ENCODE data around the gene CNTN5. TPM values are rescaled to one million over a fixed set of nuclear protein-coding genes. Genes with fewer than 3 reads are reported as not detected.

Gene CNTN5
- polyA plus RNA-seq, 10 donors: 1.7 to 5.6 (median 3.6) TPM

- peak in 1 of 3 donors; percentile 3 for DNase-seq
Measured at GRCh38 chr11:99505831-99506230, 485.1 kb downstream of the CNTN5 start.

GRCh38 chr11:99509863-99510262, 489.1 kb downstream of the CNTN5 start:
- no peak for DNase-seq

- no peak for DNase-seq
Measured at GRCh38 chr11:99513368-99513767, 492.6 kb downstream of the CNTN5 start.

GRCh38 chr11:99519095-99519494, 498.3 kb downstream of the CNTN5 start:
- DNase-seq: no peak

GRCh38 chr11:99522467-99523173, 501.9 kb downstream of the CNTN5 start:
- peak in 1 of 3 donors; percentile 16 for DNase-seq

- DNase-seq: no peak
Measured at GRCh38 chr11:99531468-99531867, 510.7 kb downstream of the CNTN5 start.

- DNase-seq: no peak
Measured at GRCh38 chr11:99534812-99535211, 514.1 kb downstream of the CNTN5 start.

GRCh38 chr11:99535406-99535805, 514.7 kb downstream of the CNTN5 start:
- DNase-seq: no peak

- no peak for DNase-seq
Measured at GRCh38 chr11:99535819-99536218, 515.1 kb downstream of the CNTN5 start.

- DNase-seq: no peak
Measured at GRCh38 chr11:99537681-99538080, 516.9 kb downstream of the CNTN5 start.

- no peak for DNase-seq
Measured at GRCh38 chr11:99545616-99546015, 524.9 kb downstream of the CNTN5 start.

GRCh38 chr11:99548264-99548663, 527.5 kb downstream of the CNTN5 start:
- DNase-seq: no peak

- DNase-seq: no peak
Measured at GRCh38 chr11:99554232-99554903, 533.6 kb downstream of the CNTN5 start.

- no peak for DNase-seq
Measured at GRCh38 chr11:99555486-99555885, 534.7 kb downstream of the CNTN5 start.

GRCh38 chr11:99565333-99565732, 544.6 kb downstream of the CNTN5 start:
- no peak for DNase-seq

GRCh38 chr11:99567334-99567956, 546.7 kb downstream of the CNTN5 start:
- no peak for DNase-seq

- DNase-seq: no peak
Measured at GRCh38 chr11:99568808-99569207, 548.1 kb downstream of the CNTN5 start.

GRCh38 chr11:99571094-99571493, 550.3 kb downstream of the CNTN5 start:
- no peak for DNase-seq

GRCh38 chr11:99584830-99585229, 564.1 kb downstream of the CNTN5 start:
- DNase-seq: no peak

- no peak for DNase-seq
Measured at GRCh38 chr11:99585606-99586005, 564.9 kb downstream of the CNTN5 start.

- no peak for DNase-seq
Measured at GRCh38 chr11:99589771-99590170, 569.0 kb downstream of the CNTN5 start.

- DNase-seq: peak in 1 of 3 donors; percentile 4
Measured at GRCh38 chr11:99592266-99592665, 571.5 kb downstream of the CNTN5 start.

- no peak for DNase-seq
Measured at GRCh38 chr11:99593197-99593596, 572.4 kb downstream of the CNTN5 start.
